Liver (tissue), 9 donors: ENCODE measurements around the gene SUGCT. TPM values are rescaled to one million over a fixed set of nuclear protein-coding genes. Genes with fewer than 3 reads are reported as not detected.

Source experiments
- DNase-seq: peaks from one replicate; pipeline ENCODE4 v3.0.0-alpha.2; 2017; ENCODE audit warnings: low spot score
- H3K27ac ChIP-seq, 2 donors: one replicate each; pipeline ENCODE4 v1.7.0; 2013; ENCODE audit warnings: inconsistent platforms in 2 of 2, low read length in 2 of 2, control low read depth in 1 of 2, low read depth in 1 of 2, mild to moderate bottlenecking in 1 of 2
- H3K27me3 ChIP-seq, 4 donors: one replicate each; pipeline versions ENCODE4 v1.6.1 to v1.7.0; 2013; ENCODE audit warnings: low read length in 3 of 4, inconsistent platforms in 1 of 4, mild to moderate bottlenecking in 1 of 4, moderate library complexity in 1 of 4; ENCODE audit not compliant: control insufficient read depth in 4 of 4, insufficient read depth in 4 of 4
- H3K36me3 ChIP-seq, 4 donors: one replicate each; pipeline versions ENCODE4 v1.6.1 to v1.7.0; 2013; ENCODE audit warnings: low read length in 3 of 4, mild to moderate bottlenecking in 3 of 4, low read depth in 1 of 4, moderate library complexity in 1 of 4; ENCODE audit not compliant: control insufficient read depth in 4 of 4, insufficient read depth in 3 of 4
- H3K4me1 ChIP-seq, 4 donors: one replicate each; pipeline versions ENCODE4 v1.6.1 to v1.7.0; 2013; ENCODE audit warnings: low read length in 3 of 4, mild to moderate bottlenecking in 3 of 4, moderate library complexity in 1 of 4; ENCODE audit not compliant: control insufficient read depth in 4 of 4, insufficient read depth in 4 of 4
- H3K4me3 ChIP-seq, 3 donors: one replicate each; pipeline versions ENCODE4 v1.6.1 to v1.7.0; 2013; ENCODE audit warnings: low read length in 3 of 3, control low read depth in 1 of 3, low read depth in 1 of 3, mild to moderate bottlenecking in 1 of 3
- H3K9ac ChIP-seq, 2 donors: one replicate each; pipeline ENCODE4 v1.7.0; 2013; ENCODE audit warnings: low read length in 2 of 2, mild to moderate bottlenecking in 2 of 2, moderate library complexity in 2 of 2, control low read depth in 1 of 2, low read depth in 1 of 2
- H3K9me3 ChIP-seq, 4 donors: one replicate each; pipeline versions ENCODE4 v1.6.1 to v1.7.0; 2013; ENCODE audit warnings: low read length in 3 of 4; ENCODE audit not compliant: control insufficient read depth in 4 of 4
- ATF3 ChIP-seq: IDR thresholded peaks from 2 replicates; pipeline ENCODE4 v1.6.1; 2016; ENCODE audit warnings: antibody characterized with exemption
- EGR1 ChIP-seq, 2 donors: IDR thresholded peaks; 2 replicates each; pipeline ENCODE4 v1.6.1; 2016 to 2018; ENCODE audit warnings: antibody characterized with exemption in 2 of 2, low read depth in 2 of 2
- FOXA2 ChIP-seq: IDR thresholded peaks from 2 replicates; pipeline ENCODE4 v1.6.1; 2016; ENCODE audit warnings: antibody characterized with exemption
- GABPA ChIP-seq, 2 donors: IDR thresholded peaks in 1 of 2; conservative IDR thresholded peaks in 1 of 2; 2 replicates each; pipeline ENCODE4 v1.6.1; 2016; ENCODE audit warnings: antibody characterized with exemption in 2 of 2, mild to moderate bottlenecking in 1 of 2, moderate library complexity in 1 of 2
- HNF4A ChIP-seq, 2 donors: conservative IDR thresholded peaks; 2 replicates each; pipeline ENCODE4 v1.6.1; 2016; ENCODE audit warnings: antibody characterized with exemption in 2 of 2, mild to moderate bottlenecking in 2 of 2
- HNF4G ChIP-seq: IDR thresholded peaks from 2 replicates; pipeline ENCODE4 v1.6.1; 2016; ENCODE audit warnings: antibody characterized with exemption
- JUND ChIP-seq, 2 donors: IDR thresholded peaks; 2 replicates each; pipeline ENCODE4 v1.6.1; 2016; ENCODE audit warnings: antibody characterized with exemption in 2 of 2
- MAX ChIP-seq: IDR thresholded peaks from 2 replicates; pipeline ENCODE4 v1.6.1; 2016; ENCODE audit warnings: antibody characterized with exemption
- NR2F2 ChIP-seq: IDR thresholded peaks from 2 replicates; pipeline ENCODE4 v1.6.1; 2016; ENCODE audit warnings: antibody characterized with exemption
- RAD21 ChIP-seq, 2 donors: IDR thresholded peaks; 2 replicates each; pipeline ENCODE4 v1.6.1; 2016; ENCODE audit warnings: antibody characterized with exemption in 2 of 2, mild to moderate bottlenecking in 2 of 2
- REST ChIP-seq: IDR thresholded peaks from 2 replicates; pipeline ENCODE4 v1.6.1; 2016; ENCODE audit warnings: antibody characterized with exemption, mild to moderate bottlenecking
- RXRA ChIP-seq, 2 donors: IDR thresholded peaks; 2 replicates each; pipeline ENCODE4 v1.6.1; 2017 to 2018; ENCODE audit warnings: antibody characterized with exemption in 2 of 2, mild to moderate bottlenecking in 1 of 2
- SP1 ChIP-seq: IDR thresholded peaks from 2 replicates; pipeline ENCODE4 v1.6.1; 2018; ENCODE audit warnings: antibody characterized with exemption, mild to moderate bottlenecking
- TAF1 ChIP-seq: conservative IDR thresholded peaks from 2 replicates; pipeline ENCODE4 v1.6.1; 2016; ENCODE audit warnings: antibody characterized with exemption, mild to moderate bottlenecking
- YY1 ChIP-seq: IDR thresholded peaks from 2 replicates; pipeline ENCODE4 v1.6.1; 2016; ENCODE audit warnings: antibody characterized with exemption, mild to moderate bottlenecking
- ZBTB33 ChIP-seq: IDR thresholded peaks from 2 replicates; pipeline ENCODE4 v1.6.1; 2016; ENCODE audit warnings: antibody characterized with exemption
- whole genome bisulfite sequencing: extraction: QIAGEN DNeasy Blood & Tissue Kit; methylation state at CpG from one replicate; pipeline ENCODE4 v1.1.7; 2013; 5-methylcytosine and 5-hydroxymethylcytosine counted together
- polyA plus RNA-seq, 2 donors: library from polyadenylated mRNA; stranded (reverse) in 1 of 2; unstranded in 1 of 2; fragments of 200-250 nt in 1 of 2; fragments of >200 nt in 1 of 2; fragmentation: Nextera tagmentation in 1 of 2; extraction: Ambion mirVana in 1 of 2; gene quantifications; one replicate each; pipeline versions ENCODE4 v1.2.1 to v1.2.3, GENCODE V29; 2013 to 2015
- total RNA-seq, 2 donors: library from RNA; depleted of rRNA; stranded (reverse); fragments of >200 nt; gene quantifications; one replicate each; pipeline ENCODE4 v1.2.3, GENCODE V29; 2014
- donor health status: healthy.
- donor health status: healthy.
- donor health status: healthy.
- donor health status: healthy.
- donor health status: healthy.

The SUGCT gene
- total and polyA plus RNA-seq, 4 donors: 6.2 to 11.9 (median 9.9) TPM

GRCh38 chr7:40354711-40355110, 219.9 kb downstream of the SUGCT start (continued):
- no peak for TF ChIP-seq REST
- no peak for TF ChIP-seq YY1
- TF ChIP-seq ZBTB33: no peak
- TF ChIP-seq EGR1 (IDR thresholded peaks at IDR 0.05; ENCODE audit: low read depth in 2 of 2): no peak

- TF ChIP-seq RAD21 (IDR thresholded peaks at IDR 0.05): no peak
- TF ChIP-seq RXRA (IDR thresholded peaks at IDR 0.05): no peak
- TF ChIP-seq SP1: no peak
- TF ChIP-seq MAX: no peak
- TF ChIP-seq FOXA2: no peak
- Histone ChIP-seq H3K36me3 (no peaks in the 10 kb centered on the region), H3K9me3 (no peaks in the 10 kb centered on the region), H3K4me1 (no peaks in the 10 kb centered on the region), H3K9ac (no peak overlapping the region), H3K4me3 (no peak overlapping the region), H3K27me3 (no peaks in the 10 kb centered on the region), H3K27ac (no peak overlapping the region)
- no peak for DNase-seq
- 91% methylated on average over 3 of the region's 3 CpGs for WGBS
Measured at GRCh38 chr7:40356312-40356711, 221.5 kb downstream of the SUGCT start.

GRCh38 chr7:40356871-40357709, 222.3 kb downstream of the SUGCT start:
- no peak for TF ChIP-seq ATF3
- TF ChIP-seq HNF4A (conservative IDR thresholded peaks at IDR 0.05): no peak
- TF ChIP-seq NR2F2: no peak
- no peak for TF ChIP-seq REST
- TF ChIP-seq MAX: no peak
- no peak for TF ChIP-seq FOXA2
- no peak for TF ChIP-seq RAD21 (IDR thresholded peaks at IDR 0.05)
- no peak for TF ChIP-seq JUND (IDR thresholded peaks at IDR 0.05)
- no peak for TF ChIP-seq GABPA (IDR thresholded peaks at IDR 0.05 in 1 of 2, conservative IDR thresholded peaks at IDR 0.05 in 1 of 2)
- no peak for TF ChIP-seq ZBTB33
- no peak for TF ChIP-seq EGR1 (IDR thresholded peaks at IDR 0.05; ENCODE audit: low read depth in 2 of 2)
- no peak for TF ChIP-seq RXRA (IDR thresholded peaks at IDR 0.05)
- TF ChIP-seq TAF1: no peak
- no peak for TF ChIP-seq HNF4G
- TF ChIP-seq SP1: no peak
- Histone ChIP-seq H3K4me1 (no peaks in the 10 kb centered on the region), H3K9me3 (no peaks in the 10 kb centered on the region), H3K4me3 (no peak overlapping the region), H3K27ac (no peak overlapping the region), H3K36me3 (no peaks in the 10 kb centered on the region), H3K9ac (no peak overlapping the region), H3K27me3 (no peaks in the 10 kb centered on the region)
- 94% methylated on average over 6 of the region's 6 CpGs for WGBS
- no peak for DNase-seq
